ENCODE data around the gene POLR2E.

DNA sequence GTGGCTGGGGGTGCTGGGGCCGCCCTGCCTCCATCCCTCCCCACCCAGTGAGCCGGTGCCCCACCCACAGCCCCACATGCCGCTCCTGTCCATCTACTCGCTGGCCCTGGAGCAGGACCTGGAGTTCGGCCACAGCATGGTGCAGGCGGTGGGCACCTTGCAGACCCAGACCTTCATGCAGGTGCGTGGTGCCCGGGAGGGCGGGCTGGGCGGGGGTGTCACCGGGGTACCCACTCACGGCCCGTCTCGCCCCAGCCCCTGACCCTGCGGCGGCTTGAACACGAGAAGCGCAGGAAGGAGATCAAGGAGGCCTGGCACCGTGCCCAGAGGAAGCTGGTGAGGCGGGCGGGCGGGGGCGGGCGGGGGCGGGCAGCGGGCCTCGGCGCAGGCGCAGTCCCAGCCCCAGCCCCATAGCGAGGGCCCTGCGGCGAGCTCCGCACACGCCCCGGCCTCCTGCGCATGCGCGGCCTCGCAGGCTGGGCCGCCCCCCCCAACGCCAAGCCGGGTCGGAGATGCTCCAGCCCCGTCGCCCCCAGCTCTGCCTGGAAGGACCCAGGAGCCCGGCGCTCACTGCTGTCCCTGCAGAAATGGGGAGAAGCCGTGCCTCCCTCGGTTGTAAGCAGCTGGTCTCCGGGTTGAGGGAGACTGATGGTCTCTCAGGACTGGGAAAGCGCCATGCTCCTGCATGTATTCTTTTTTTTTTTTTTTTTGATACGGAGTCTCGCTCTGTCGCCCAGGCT is 20.5 kb downstream of the POLR2E start:
- TF ChIP-seq, protein P1, sequence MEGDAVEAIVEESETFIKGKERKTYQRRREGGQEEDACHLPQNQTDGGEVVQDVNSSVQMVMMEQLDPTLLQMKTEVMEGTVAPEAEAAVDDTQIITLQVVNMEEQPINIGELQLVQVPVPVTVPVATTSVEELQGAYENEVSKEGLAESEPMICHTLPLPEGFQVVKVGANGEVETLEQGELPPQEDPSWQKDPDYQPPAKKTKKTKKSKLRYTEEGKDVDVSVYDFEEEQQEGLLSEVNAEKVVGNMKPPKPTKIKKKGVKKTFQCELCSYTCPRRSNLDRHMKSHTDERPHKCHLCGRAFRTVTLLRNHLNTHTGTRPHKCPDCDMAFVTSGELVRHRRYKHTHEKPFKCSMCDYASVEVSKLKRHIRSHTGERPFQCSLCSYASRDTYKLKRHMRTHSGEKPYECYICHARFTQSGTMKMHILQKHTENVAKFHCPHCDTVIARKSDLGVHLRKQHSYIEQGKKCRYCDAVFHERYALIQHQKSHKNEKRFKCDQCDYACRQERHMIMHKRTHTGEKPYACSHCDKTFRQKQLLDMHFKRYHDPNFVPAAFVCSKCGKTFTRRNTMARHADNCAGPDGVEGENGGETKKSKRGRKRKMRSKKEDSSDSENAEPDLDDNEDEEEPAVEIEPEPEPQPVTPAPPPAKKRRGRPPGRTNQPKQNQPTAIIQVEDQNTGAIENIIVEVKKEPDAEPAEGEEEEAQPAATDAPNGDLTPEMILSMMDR (IDR thresholded peaks at IDR 0.05; ENCODE audit: control extremely low read depth in 1 of 3, insufficient read depth in 1 of 3, low read depth in 1 of 3, low read length in 3 of 3), result no peak
- no peak for TF ChIP-seq NRF1 (IDR thresholded peaks at IDR 0.05; ENCODE audit: low read depth, low read length)
- no peak for TF ChIP-seq SIN3A (conservative IDR thresholded peaks at IDR 0.05 in 1 of 2, IDR thresholded peaks at IDR 0.05 in 1 of 2; ENCODE audit: low read depth in 1 of 2, low read length in 2 of 2)
- no peak for TF ChIP-seq TEAD4 (IDR thresholded peaks at IDR 0.05; ENCODE audit: low read depth, low read length)
- TF ChIP-seq SP1 (IDR thresholded peaks at IDR 0.05; ENCODE audit: low read depth, low read length), result no peak
- no peak for TF ChIP-seq TCF12 (IDR thresholded peaks at IDR 0.05; ENCODE audit: low read depth, low read length)
- TF ChIP-seq, protein P2, sequence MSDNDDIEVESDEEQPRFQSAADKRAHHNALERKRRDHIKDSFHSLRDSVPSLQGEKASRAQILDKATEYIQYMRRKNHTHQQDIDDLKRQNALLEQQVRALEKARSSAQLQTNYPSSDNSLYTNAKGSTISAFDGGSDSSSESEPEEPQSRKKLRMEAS (IDR thresholded peaks at IDR 0.05), result no peak
- no peak for TF ChIP-seq CBX5 (IDR thresholded peaks at IDR 0.05; ENCODE audit: low read depth, low read length)
- no peak for TF ChIP-seq POLR2A (IDR thresholded peaks at IDR 0.05; ENCODE audit: control extremely low read depth in 1 of 2, low read depth in 2 of 2, low read length in 2 of 2)
- no peak for TF ChIP-seq FOSL1 (IDR thresholded peaks at IDR 0.05; ENCODE audit: insufficient read depth, low read depth, low read length)
- no peak for TF ChIP-seq TAF1 (IDR thresholded peaks at IDR 0.05; ENCODE audit: low read depth, low read length)
- TF ChIP-seq EZH2 (IDR thresholded peaks at IDR 0.05; ENCODE audit: low read depth, low read length, severe bottlenecking), result no peak
